ENCODE measurements around the gene PNKD. TPM values are rescaled to one million over a fixed set of nuclear protein-coding genes. Genes with fewer than 3 reads are reported as not detected.

The PNKD gene
- total and polyA plus RNA-seq, 2 of the 8 experiments (the other 6 are each of a cell fraction or from before 2014, with no cell fraction given), result 43.9 to 65.4 TPM

GRCh38 chr2:218322768-218323525, 52.6 kb downstream of the PNKD start (continued):
- TF ChIP-seq ASH2L (IDR thresholded peaks at IDR 0.05; ENCODE audit: low read length), result no peak
- TF ChIP-seq CHD7 (IDR thresholded peaks at IDR 0.05; ENCODE audit: insufficient replicate concordance, low read length), result no peak
- peak; percentile 74 for TF ChIP-seq MAX (IDR thresholded peaks at IDR 0.05)
- TF ChIP-seq CHD1 (IDR thresholded peaks at IDR 0.05; ENCODE audit: low read depth, low read length), result no peak
- TF ChIP-seq HDAC6 (IDR thresholded peaks at IDR 0.05; ENCODE audit: low read depth, low read length), result no peak
- TF ChIP-seq POLR2AphosphoS5 (IDR thresholded peaks at IDR 0.05; ENCODE audit: low read depth, low read length), result peak; percentile 45
- no peak for TF ChIP-seq CEBPB (IDR thresholded peaks at IDR 0.05; ENCODE audit: low read depth, low read length)
- no peak for TF ChIP-seq SIX5 (IDR thresholded peaks at IDR 0.05; ENCODE audit: low read depth, low read length)
- no peak for TF ChIP-seq USF2 (IDR thresholded peaks at IDR 0.05; ENCODE audit: low read length)
- no peak for TF ChIP-seq GTF2F1 (IDR thresholded peaks at IDR 0.05; ENCODE audit: borderline replicate concordance, low read depth, low read length)
